Trophoblast cell (in vitro differentiated cells and primary cell): ENCODE data around the gene GREM2.

Experiments used
- DNase-seq, 2 donors: peaks; one replicate each; pipeline ENCODE4 v3.0.0-alpha.2; 2016
- H2AFZ ChIP-seq: 2 replicates; pipeline ENCODE4 v1.6.1; 2013; ENCODE audit warnings: low read length, moderate library complexity, mild to moderate bottlenecking; ENCODE audit not compliant: insufficient read depth, poor library complexity
- H2AK5ac ChIP-seq: 2 replicates; pipeline ENCODE4 v1.6.1; 2013; ENCODE audit warnings: mild to moderate bottlenecking, low read length
- H2BK120ac ChIP-seq: 2 replicates; pipeline ENCODE4 v1.6.1; 2013; ENCODE audit warnings: low read length, mild to moderate bottlenecking, moderate library complexity; ENCODE audit not compliant: insufficient read depth, poor library complexity
- H2BK12ac ChIP-seq: 2 replicates; pipeline ENCODE4 v1.6.1; 2013; ENCODE audit warnings: mild to moderate bottlenecking, low read length, moderate library complexity
- H2BK5ac ChIP-seq: 2 replicates; pipeline ENCODE4 v1.6.1; 2013; ENCODE audit warnings: low read length, low read depth, moderate library complexity, mild to moderate bottlenecking; ENCODE audit not compliant: poor library complexity
- H3K14ac ChIP-seq: 2 replicates; pipeline ENCODE4 v1.6.1; 2013; ENCODE audit warnings: mild to moderate bottlenecking, low read length
- H3K18ac ChIP-seq: 2 replicates; pipeline ENCODE4 v1.6.1; 2013; ENCODE audit warnings: mild to moderate bottlenecking, low read length
- H3K23ac ChIP-seq: 2 replicates; pipeline ENCODE4 v1.6.1; 2013; ENCODE audit warnings: low read length
- H3K27ac ChIP-seq: 2 replicates; pipeline ENCODE4 v1.5.1; 2013; ENCODE audit warnings: low read depth, mild to moderate bottlenecking, inconsistent platforms, low read length, moderate library complexity
- H3K27me3 ChIP-seq: 2 replicates; pipeline ENCODE4 v1.6.1; 2013; ENCODE audit warnings: inconsistent platforms, mild to moderate bottlenecking, low read length, moderate library complexity; ENCODE audit not compliant: insufficient read depth
- H3K36me3 ChIP-seq, 2 experiments: 1 replicate in 1 of 2; 2 replicates in 1 of 2; pipeline ENCODE4 v1.6.1; 2013; ENCODE audit warnings: low read length in 2 of 2, mild to moderate bottlenecking in 2 of 2, moderate library complexity in 1 of 2; ENCODE audit not compliant: insufficient read depth in 2 of 2, control insufficient read depth in 1 of 2
- H3K4ac ChIP-seq: 2 replicates; pipeline ENCODE4 v1.6.1; 2013; ENCODE audit warnings: low read depth, mild to moderate bottlenecking, low read length, moderate library complexity
- H3K4me1 ChIP-seq, 2 experiments: 1 replicate in 1 of 2; 2 replicates in 1 of 2; pipeline ENCODE4 v1.6.1; 2013; ENCODE audit warnings: low read length in 2 of 2, mild to moderate bottlenecking in 2 of 2, moderate library complexity in 1 of 2; ENCODE audit not compliant: insufficient read depth in 2 of 2, control insufficient read depth in 1 of 2
- H3K4me2 ChIP-seq: 2 replicates; pipeline ENCODE4 v1.6.1; 2013; ENCODE audit warnings: inconsistent platforms, mild to moderate bottlenecking, low read length, moderate library complexity
- H3K4me3 ChIP-seq: 2 replicates; pipeline ENCODE4 v1.5.1; 2013; ENCODE audit warnings: mild to moderate bottlenecking, low read depth, low read length, inconsistent platforms
- H3K79me1 ChIP-seq: one replicate; pipeline ENCODE4 v1.6.1; 2013; ENCODE audit warnings: low read length
- H3K79me2 ChIP-seq: 2 replicates; pipeline ENCODE4 v1.6.1; 2013; ENCODE audit warnings: low read length, mild to moderate bottlenecking; ENCODE audit not compliant: control insufficient read depth, insufficient read depth, poor library complexity
- H3K9ac ChIP-seq: 2 replicates; pipeline ENCODE4 v1.6.1; 2013; ENCODE audit warnings: mild to moderate bottlenecking, low read length
- H3K9me3 ChIP-seq: 2 replicates; pipeline ENCODE4 v1.6.1; 2013; ENCODE audit warnings: low read depth, mild to moderate bottlenecking, control low read depth, inconsistent platforms, low read length; ENCODE audit not compliant: insufficient read depth
- H4K12ac ChIP-seq: 2 replicates; pipeline ENCODE4 v1.6.1; 2013; ENCODE audit warnings: low read depth, mild to moderate bottlenecking, low read length, moderate library complexity
- H4K8ac ChIP-seq: 2 replicates; pipeline ENCODE4 v1.6.1; 2013; ENCODE audit warnings: low read depth, mild to moderate bottlenecking, low read length, moderate library complexity
- H4K91ac ChIP-seq: one replicate; pipeline ENCODE4 v1.6.1; 2013; ENCODE audit warnings: low read depth, mild to moderate bottlenecking, low read length, moderate library complexity
- WGBS: extraction: QIAGEN DNeasy Blood & Tissue Kit; methylation state at CpG from one replicate; pipeline ENCODE4 v1.1.7; 2013; ENCODE audit warnings: missing lambda C conversion rate; ENCODE audit not compliant: insufficient read length, insufficient coverage; ENCODE audit errors: extremely low coverage; 5-methylcytosine and 5-hydroxymethylcytosine counted together

The GREM2 gene

DNA sequence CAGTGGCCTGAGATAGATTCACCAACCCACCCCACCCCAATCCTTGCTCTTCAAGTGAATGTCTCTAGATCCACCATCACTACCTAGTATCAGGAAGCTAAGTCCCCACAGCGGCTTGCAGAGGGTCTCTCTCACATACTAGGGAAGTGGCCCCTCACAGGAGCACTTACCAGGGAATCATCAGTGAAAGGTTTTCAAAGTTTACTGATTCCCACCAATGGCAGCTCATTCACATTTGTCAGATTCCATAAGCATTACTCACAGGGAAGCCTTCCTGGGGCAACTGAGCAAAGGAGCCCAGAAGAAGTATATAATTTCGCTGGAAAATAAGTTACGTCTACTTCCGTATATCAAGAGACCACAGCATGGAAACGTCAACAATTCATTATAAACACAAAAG lies 120.8 kb downstream of the GREM2 start:
- Histone ChIP-seq H3K36me3 (peaks cover 3 to 5% of the 10 kb centered on the region in 2 experiments), H4K91ac (no peak overlapping the region), H2AFZ (no peak overlapping the region), H2BK120ac (no peak overlapping the region), H3K27me3 (no peaks in the 10 kb centered on the region), H3K14ac (no peak overlapping the region), H3K9ac (no peak overlapping the region), H4K12ac (no peak overlapping the region), H3K4me1 (peaks cover 6 to 22% of the 10 kb centered on the region in 2 experiments), H3K79me2 (no peaks in the 10 kb centered on the region), H2BK5ac (peak overlapping the region; percentile 29), H3K79me1 (peaks cover 14% of the 10 kb centered on the region), H4K8ac (no peak overlapping the region), H3K4me2 (no peak overlapping the region), H3K4ac (no peak overlapping the region), H3K4me3 (no peak overlapping the region), H2AK5ac (no peak overlapping the region), H3K27ac (peak overlapping the region; percentile 20), H3K9me3 (no peaks in the 10 kb centered on the region), H3K23ac (no peak overlapping the region), H2BK12ac (peak overlapping the region; percentile 9), H3K18ac (no peak overlapping the region)
- peak in 1 of 2 donors; percentile 38 for DNase-seq
- no CpG with 5 or more reads among the region's 5 CpGs for WGBS

DNA sequence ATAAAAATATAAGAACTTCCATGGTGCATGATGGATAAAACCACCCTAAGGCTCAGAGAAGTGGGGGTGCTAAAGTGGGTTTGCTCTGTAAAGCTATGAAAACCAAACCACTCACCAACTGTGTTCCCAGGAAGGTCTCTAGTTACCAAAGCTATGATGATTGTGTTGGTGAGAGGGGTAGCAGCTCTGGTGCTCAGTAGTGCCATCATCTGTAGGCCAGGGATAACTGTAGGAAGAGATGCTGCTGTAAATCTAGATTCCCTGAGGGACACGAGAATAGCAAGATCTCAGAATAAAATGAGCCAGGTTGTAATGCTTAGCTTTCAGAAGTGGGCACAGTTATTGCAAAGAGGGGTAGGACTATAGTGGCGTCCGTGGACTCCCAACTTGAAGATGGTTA lies 124.5 kb downstream of the GREM2 start:
- Histone ChIP-seq H3K23ac (no peak overlapping the region), H3K18ac (no peak overlapping the region), H3K14ac (no peak overlapping the region), H3K4me3 (no peak overlapping the region), H2AFZ (no peak overlapping the region), H3K4ac (no peak overlapping the region), H3K9ac (no peak overlapping the region), H3K4me2 (no peak overlapping the region), H3K4me1 (peaks cover 9 to 20% of the 10 kb centered on the region in 2 experiments), H4K91ac (no peak overlapping the region), H3K9me3 (peaks cover 2% of the 10 kb centered on the region), H2BK12ac (no peak overlapping the region), H2BK120ac (no peak overlapping the region), H2AK5ac (no peak overlapping the region), H3K27ac (no peak overlapping the region), H3K36me3 (peaks cover 2 to 4% of the 10 kb centered on the region in 2 experiments), H2BK5ac (no peak overlapping the region), H3K79me2 (no peaks in the 10 kb centered on the region), H3K79me1 (peaks cover 10% of the 10 kb centered on the region), H4K8ac (no peak overlapping the region), H4K12ac (no peak overlapping the region), H3K27me3 (no peaks in the 10 kb centered on the region)
- WGBS = no CpG with 5 or more reads among the region's 3 CpGs
- no peak for DNase-seq

DNA sequence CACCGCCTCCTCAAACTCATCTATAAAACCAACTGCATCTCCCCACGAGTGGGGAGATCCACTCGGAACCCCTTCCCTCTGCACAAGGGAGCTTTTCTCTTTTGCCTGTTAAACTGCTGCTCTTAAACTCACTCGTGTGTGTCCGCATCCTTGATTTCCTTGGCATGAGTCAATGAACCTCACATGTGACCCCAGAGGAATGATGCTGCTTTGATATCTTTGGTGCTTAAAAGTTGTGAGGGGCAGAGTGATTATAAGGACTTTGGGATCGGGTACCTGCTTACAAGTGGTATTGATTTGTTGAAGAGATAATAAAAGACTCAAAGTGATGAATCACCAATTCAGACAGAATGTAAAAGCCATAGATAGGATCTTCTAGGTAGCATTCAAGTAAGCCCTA lies 125.3 kb downstream of the GREM2 start:
- Histone ChIP-seq H3K79me2 (no peaks in the 10 kb centered on the region), H3K4me1 (peaks cover 9 to 18% of the 10 kb centered on the region in 2 experiments), H3K36me3 (no peaks in the 10 kb centered on the region), H3K18ac (no peak overlapping the region), H3K27me3 (no peaks in the 10 kb centered on the region), H4K8ac (no peak overlapping the region), H3K14ac (no peak overlapping the region), H2BK120ac (no peak overlapping the region), H3K23ac (no peak overlapping the region), H3K27ac (no peak overlapping the region), H3K9ac (no peak overlapping the region), H2BK5ac (no peak overlapping the region), H2AFZ (no peak overlapping the region), H4K91ac (no peak overlapping the region), H3K4me2 (no peak overlapping the region), H3K4me3 (no peak overlapping the region), H3K9me3 (peaks cover 2% of the 10 kb centered on the region), H2AK5ac (no peak overlapping the region), H2BK12ac (no peak overlapping the region), H4K12ac (no peak overlapping the region), H3K79me1 (peaks cover 8% of the 10 kb centered on the region), H3K4ac (no peak overlapping the region)
- WGBS = no CpG with 5 or more reads among the region's 6 CpGs
- DNase-seq = peak in 1 of 2 donors; percentile 24

DNA sequence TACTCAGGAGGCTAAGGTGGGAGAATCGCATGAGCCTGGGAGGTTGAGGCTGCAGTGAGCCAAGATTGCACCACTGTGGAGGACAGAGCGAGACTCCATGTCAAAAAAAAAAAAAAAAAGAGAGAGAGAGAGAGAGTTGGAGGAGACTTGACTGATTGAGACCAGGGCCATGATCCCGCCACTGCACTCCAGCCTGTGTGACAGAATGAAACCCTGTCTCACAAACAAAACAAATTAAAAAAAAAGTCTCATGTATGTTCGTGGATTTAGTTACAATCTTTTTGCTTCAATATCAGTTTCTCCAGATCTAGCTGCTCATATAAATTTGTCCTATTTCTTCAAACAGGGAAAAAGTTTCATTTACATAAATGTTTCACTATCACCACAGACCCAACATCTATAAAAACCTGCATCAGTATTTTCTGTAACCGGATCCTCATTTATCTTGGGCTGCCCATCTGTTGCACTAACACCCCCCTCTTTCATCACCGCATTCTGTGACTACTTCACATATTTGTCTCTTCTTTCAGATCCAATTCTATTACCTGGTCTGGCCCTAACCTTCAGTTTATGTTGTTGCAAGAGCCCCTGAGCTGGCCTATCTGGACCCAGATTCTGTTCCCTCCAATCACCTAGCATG lies 127.0 kb downstream of the GREM2 start:
- H3K9ac ChIP-seq = no peak overlapping the region
- H3K9me3 ChIP-seq = peaks cover 2% of the 10 kb centered on the region
- H3K14ac ChIP-seq = no peak overlapping the region
- no peak overlapping the region for H2BK12ac ChIP-seq
- peaks cover 3 to 11% of the 10 kb centered on the region in 2 experiments for H3K4me1 ChIP-seq
- H3K79me2 ChIP-seq = no peaks in the 10 kb centered on the region
- no peak overlapping the region for H2BK120ac ChIP-seq
- no peak overlapping the region for H4K8ac ChIP-seq
- peak in 1 of 2 donors; percentile 23 for DNase-seq
- no peak overlapping the region for H2BK5ac ChIP-seq
- no peaks in the 10 kb centered on the region for H3K36me3 ChIP-seq
- no CpG with 5 or more reads among the region's 6 CpGs for WGBS
- H3K4ac ChIP-seq = no peak overlapping the region
- peak overlapping the region; percentile 19 for H4K91ac ChIP-seq
- peak overlapping the region; percentile 3 for H3K27ac ChIP-seq
- peaks cover 2% of the 10 kb centered on the region for H3K79me1 ChIP-seq
- no peak overlapping the region for H3K4me3 ChIP-seq
- no peak overlapping the region for H4K12ac ChIP-seq
- H3K18ac ChIP-seq = no peak overlapping the region
- H2AK5ac ChIP-seq = no peak overlapping the region
- no peaks in the 10 kb centered on the region for H3K27me3 ChIP-seq
- peak overlapping the region; percentile 10 for H3K4me2 ChIP-seq
- H2AFZ ChIP-seq = no peak overlapping the region
- H3K23ac ChIP-seq = no peak overlapping the region
